ENCODE measurements around the gene DNAI1.

GRCh38 chr9:34556949-34557348 is 98.3 kb downstream of the DNAI1 start:
- TF ChIP-seq GATA3 (IDR thresholded peaks at IDR 0.05; ENCODE audit: low read depth, low read length) (no peak), GATA2 (IDR thresholded peaks at IDR 0.05; ENCODE audit: low read depth, low read length) (no peak)
